ENCODE measurements around the gene POLR1A. TPM values are rescaled to one million over a fixed set of nuclear protein-coding genes. Genes with fewer than 3 reads are reported as not detected.

POLR1A gene
- total RNA-seq, 4 donors from 2014 or later: 11.1 to 17.6 (median 13.3) TPM

GRCh38 chr2:86124683-86125082 is 19.0 kb upstream of the POLR1A start:
- intact Hi-C loops (cut with DNase I; ENCODE audit: low total_unique reads): no loop called here
- Histone ChIP-seq H3K4me1 (no peaks in the 10 kb centered on the region), H3K27ac (no peak overlapping the region), H3K36me3 (peaks cover 0 to 92% (median 43%) of the 10 kb centered on the region in 4 donors), H3K9me3 (no peaks in the 10 kb centered on the region), H3K27me3 (no peaks in the 10 kb centered on the region), H3K4me3 (no peak overlapping the region)
- 58 to 64% methylated on average over 5 of the region's 5 CpGs for WGBS, 2 donors (ENCODE audit: low coverage in 1 of 2)
- DNase-seq: no peak
- in situ Hi-C loops (cut with MboI; ENCODE audit: low pct_ligation_motif_present in 1 of 4, low pct_unique_long_range_greater_than_20kb in 1 of 4, low sequenced_read_pairs in 3 of 4): no loop called here
- TF ChIP-seq POLR2A (IDR thresholded peaks at IDR 0.05) (no peak), POLR2AphosphoS5 (IDR thresholded peaks at IDR 0.05) (no peak), CTCF (IDR thresholded peaks at IDR 0.05) (no peak), EP300 (IDR thresholded peaks at IDR 0.05; ENCODE audit: low read depth) (no peak)

- Histone ChIP-seq H3K4me1 (no peaks in the 10 kb centered on the region), H3K27ac (no peak overlapping the region), H3K36me3 (peaks cover 3 to 89% (median 45%) of the 10 kb centered on the region in 4 donors), H3K4me3 (no peak overlapping the region), H3K9me3 (no peaks in the 10 kb centered on the region), H3K27me3 (no peaks in the 10 kb centered on the region)
- no peak for DNase-seq
- in situ Hi-C loops (cut with MboI; ENCODE audit: low pct_ligation_motif_present in 1 of 4, low pct_unique_long_range_greater_than_20kb in 1 of 4, low sequenced_read_pairs in 3 of 4) (no loop called here), intact Hi-C loops (cut with DNase I; ENCODE audit: low total_unique reads) (no loop called here)
- no peak for TF ChIP-seq EP300 (IDR thresholded peaks at IDR 0.05; ENCODE audit: low read depth)
- TF ChIP-seq POLR2A (IDR thresholded peaks at IDR 0.05): no peak
- no peak for TF ChIP-seq CTCF (IDR thresholded peaks at IDR 0.05)
- TF ChIP-seq POLR2AphosphoS5 (IDR thresholded peaks at IDR 0.05): no peak
- 75 to 84% methylated on average over 5 of the region's 5 CpGs for whole genome bisulfite sequencing, 2 donors (ENCODE audit: low coverage in 1 of 2)
Measured at GRCh38 chr2:86123328-86123925, 17.7 kb upstream of the POLR1A start.

GRCh38 chr2:86118130-86118529 is 12.4 kb upstream of the POLR1A start:
- Histone ChIP-seq H3K27ac (no peak overlapping the region), H3K4me1 (no peaks in the 10 kb centered on the region), H3K27me3 (no peaks in the 10 kb centered on the region), H3K4me3 (no peak overlapping the region), H3K36me3 (peaks cover 3 to 81% (median 39%) of the 10 kb centered on the region in 4 donors), H3K9me3 (no peaks in the 10 kb centered on the region)
- WGBS, 2 donors (ENCODE audit: low coverage in 1 of 2): 91 to 100% methylated on average over 2 of the region's 2 CpGs
- TF ChIP-seq EP300 (IDR thresholded peaks at IDR 0.05; ENCODE audit: low read depth) (no peak), CTCF (IDR thresholded peaks at IDR 0.05) (no peak), POLR2AphosphoS5 (IDR thresholded peaks at IDR 0.05) (no peak), POLR2A (IDR thresholded peaks at IDR 0.05) (no peak)
- DNase-seq: no peak
- intact Hi-C loops (cut with DNase I; ENCODE audit: low total_unique reads) (no loop called here), in situ Hi-C loops (cut with MboI; ENCODE audit: low pct_ligation_motif_present in 1 of 4, low pct_unique_long_range_greater_than_20kb in 1 of 4, low sequenced_read_pairs in 3 of 4) (no loop called here)

- Histone ChIP-seq H3K4me3 (peak overlapping the region in 3 of 4 donors; percentile 60 to 68 (median 67)), H3K36me3 (peaks cover 0 to 9% (median 3%) of the 10 kb centered on the region in 4 donors), H3K27me3 (no peaks in the 10 kb centered on the region), H3K9me3 (no peaks in the 10 kb centered on the region), H3K27ac (peak overlapping the region in 3 of 4 donors; percentile 72 to 91 (median 79)), H3K4me1 (peaks cover 3 to 35% (median 22%) of the 10 kb centered on the region in 4 donors)
- WGBS, 2 donors (ENCODE audit: low coverage in 1 of 2): 10 to 23% methylated on average over 5 of the region's 5 CpGs
- in situ Hi-C loops (cut with MboI; ENCODE audit: low pct_ligation_motif_present in 1 of 4, low pct_unique_long_range_greater_than_20kb in 1 of 4, low sequenced_read_pairs in 3 of 4) (no loop called here), intact Hi-C loops (cut with DNase I; ENCODE audit: low total_unique reads) (no loop called here)
- no peak for DNase-seq
- no peak for TF ChIP-seq EP300 (IDR thresholded peaks at IDR 0.05; ENCODE audit: low read depth)
- TF ChIP-seq CTCF (IDR thresholded peaks at IDR 0.05): no peak
- TF ChIP-seq POLR2A (IDR thresholded peaks at IDR 0.05): no peak
- TF ChIP-seq POLR2AphosphoS5 (IDR thresholded peaks at IDR 0.05): no peak
Measured at GRCh38 chr2:86107031-86107430, 1.3 kb upstream of the POLR1A start.
